PFSK-1 (cell line): ENCODE data around the gene PHPT1.

ENCODE experiments used
- FOXP2 ChIP-seq: optimal IDR thresholded peaks from 2 replicates; pipeline ENCODE3; 2011; ENCODE audit warnings: borderline replicate concordance, control low read depth, inconsistent platforms; ENCODE audit not compliant: insufficient read depth; ENCODE audit errors: extremely low read length, extremely low read depth
- POLR2AphosphoS5 ChIP-seq: IDR thresholded peaks from 2 replicates; pipeline ENCODE4 v1.6.1; 2012; ENCODE audit warnings: low read depth, mild to moderate bottlenecking, control low read depth, low read length, moderate library complexity
- SIN3A ChIP-seq: IDR thresholded peaks from 2 replicates; pipeline ENCODE4 v1.6.1; 2012; ENCODE audit warnings: mild to moderate bottlenecking, low read length, moderate library complexity, borderline replicate concordance; ENCODE audit not compliant: insufficient read depth
- TAF1 ChIP-seq: IDR thresholded peaks from 2 replicates; pipeline ENCODE4 v1.6.1; 2012; ENCODE audit warnings: low read length, control low read depth, borderline replicate concordance; ENCODE audit not compliant: insufficient read depth
- TF ChIP-seq, protein P1 (sequence below), 2 experiments: IDR thresholded peaks; 2 replicates each; pipeline versions ENCODE4 v1.6.1 to v1.8.0; 2011 to 2012; ENCODE audit warnings: low read depth in 2 of 2, low read length in 2 of 2, control low read depth in 1 of 2, inconsistent platforms in 1 of 2, mild to moderate bottlenecking in 1 of 2, moderate library complexity in 1 of 2; ENCODE audit not compliant: insufficient read depth in 1 of 2

The PHPT1 gene

DNA sequence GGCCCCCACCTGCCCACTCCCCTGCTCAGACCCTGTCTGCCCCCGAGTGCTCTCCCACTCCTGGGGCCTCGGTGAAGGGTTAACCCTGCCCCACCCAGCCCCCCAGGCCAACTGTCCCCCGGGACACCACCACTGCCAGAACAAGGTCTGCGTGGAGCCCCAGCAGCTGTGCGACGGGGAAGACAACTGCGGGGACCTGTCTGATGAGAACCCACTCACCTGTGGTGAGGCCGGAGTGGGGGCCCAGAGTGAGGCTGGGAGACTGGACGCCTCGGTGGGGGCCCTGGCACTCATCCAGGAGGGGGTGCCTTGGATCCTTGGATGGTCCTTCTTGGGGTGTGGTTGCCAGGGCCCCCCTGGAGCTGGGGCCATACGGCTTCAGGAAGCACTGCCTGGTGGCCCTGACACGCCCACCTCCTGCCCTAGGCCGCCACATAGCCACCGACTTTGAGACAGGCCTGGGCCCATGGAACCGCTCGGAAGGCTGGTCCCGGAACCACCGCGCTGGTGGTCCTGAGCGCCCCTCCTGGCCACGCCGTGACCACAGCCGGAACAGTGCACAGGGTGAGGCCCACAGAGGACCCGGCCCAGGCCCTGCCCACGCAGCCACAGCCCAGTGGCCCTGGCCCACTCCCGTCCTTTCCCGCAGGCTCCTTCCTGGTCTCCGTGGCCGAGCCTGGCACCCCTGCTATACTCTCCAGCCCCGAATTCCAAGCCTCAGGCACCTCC lies 5.1 kb downstream of the PHPT1 start:
- TF ChIP-seq TAF1 (no peak), SIN3A (no peak), POLR2AphosphoS5 (no peak), FOXP2 (no peak)
- TF ChIP-seq, protein P1, sequence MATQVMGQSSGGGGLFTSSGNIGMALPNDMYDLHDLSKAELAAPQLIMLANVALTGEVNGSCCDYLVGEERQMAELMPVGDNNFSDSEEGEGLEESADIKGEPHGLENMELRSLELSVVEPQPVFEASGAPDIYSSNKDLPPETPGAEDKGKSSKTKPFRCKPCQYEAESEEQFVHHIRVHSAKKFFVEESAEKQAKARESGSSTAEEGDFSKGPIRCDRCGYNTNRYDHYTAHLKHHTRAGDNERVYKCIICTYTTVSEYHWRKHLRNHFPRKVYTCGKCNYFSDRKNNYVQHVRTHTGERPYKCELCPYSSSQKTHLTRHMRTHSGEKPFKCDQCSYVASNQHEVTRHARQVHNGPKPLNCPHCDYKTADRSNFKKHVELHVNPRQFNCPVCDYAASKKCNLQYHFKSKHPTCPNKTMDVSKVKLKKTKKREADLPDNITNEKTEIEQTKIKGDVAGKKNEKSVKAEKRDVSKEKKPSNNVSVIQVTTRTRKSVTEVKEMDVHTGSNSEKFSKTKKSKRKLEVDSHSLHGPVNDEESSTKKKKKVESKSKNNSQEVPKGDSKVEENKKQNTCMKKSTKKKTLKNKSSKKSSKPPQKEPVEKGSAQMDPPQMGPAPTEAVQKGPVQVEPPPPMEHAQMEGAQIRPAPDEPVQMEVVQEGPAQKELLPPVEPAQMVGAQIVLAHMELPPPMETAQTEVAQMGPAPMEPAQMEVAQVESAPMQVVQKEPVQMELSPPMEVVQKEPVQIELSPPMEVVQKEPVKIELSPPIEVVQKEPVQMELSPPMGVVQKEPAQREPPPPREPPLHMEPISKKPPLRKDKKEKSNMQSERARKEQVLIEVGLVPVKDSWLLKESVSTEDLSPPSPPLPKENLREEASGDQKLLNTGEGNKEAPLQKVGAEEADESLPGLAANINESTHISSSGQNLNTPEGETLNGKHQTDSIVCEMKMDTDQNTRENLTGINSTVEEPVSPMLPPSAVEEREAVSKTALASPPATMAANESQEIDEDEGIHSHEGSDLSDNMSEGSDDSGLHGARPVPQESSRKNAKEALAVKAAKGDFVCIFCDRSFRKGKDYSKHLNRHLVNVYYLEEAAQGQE (IDR thresholded peaks at IDR 0.05; ENCODE audit: insufficient read depth in 1 of 2, low read depth in 2 of 2, low read length in 2 of 2), result no peak

DNA sequence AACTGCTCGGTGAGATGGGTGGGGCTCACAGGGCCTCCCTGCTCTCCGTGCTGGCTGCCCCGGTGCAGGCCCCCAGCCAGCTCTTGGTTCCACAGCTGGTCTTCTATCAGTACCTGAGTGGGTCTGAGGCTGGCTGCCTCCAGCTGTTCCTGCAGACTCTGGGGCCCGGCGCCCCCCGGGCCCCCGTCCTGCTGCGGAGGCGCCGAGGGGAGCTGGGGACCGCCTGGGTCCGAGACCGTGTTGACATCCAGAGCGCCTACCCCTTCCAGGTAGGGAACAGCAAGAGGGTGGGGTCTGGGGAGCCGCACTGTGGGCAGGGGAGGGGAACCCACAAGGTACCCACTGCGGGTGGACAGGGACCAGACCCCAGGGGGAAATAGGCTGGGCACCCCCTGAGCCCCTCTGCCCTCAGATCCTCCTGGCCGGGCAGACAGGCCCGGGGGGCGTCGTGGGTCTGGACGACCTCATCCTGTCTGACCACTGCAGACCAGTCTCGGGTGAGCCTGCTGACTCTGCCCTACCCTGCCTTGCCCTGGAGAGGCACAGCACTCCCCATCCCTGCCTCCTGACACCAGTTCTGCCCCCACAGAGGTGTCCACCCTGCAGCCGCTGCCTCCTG lies 5.7 kb downstream of the PHPT1 start:
- TF ChIP-seq, protein P1 (IDR thresholded peaks at IDR 0.05; ENCODE audit: insufficient read depth in 1 of 2, low read depth in 2 of 2, low read length in 2 of 2), result no peak
- no peak for TF ChIP-seq TAF1

DNA sequence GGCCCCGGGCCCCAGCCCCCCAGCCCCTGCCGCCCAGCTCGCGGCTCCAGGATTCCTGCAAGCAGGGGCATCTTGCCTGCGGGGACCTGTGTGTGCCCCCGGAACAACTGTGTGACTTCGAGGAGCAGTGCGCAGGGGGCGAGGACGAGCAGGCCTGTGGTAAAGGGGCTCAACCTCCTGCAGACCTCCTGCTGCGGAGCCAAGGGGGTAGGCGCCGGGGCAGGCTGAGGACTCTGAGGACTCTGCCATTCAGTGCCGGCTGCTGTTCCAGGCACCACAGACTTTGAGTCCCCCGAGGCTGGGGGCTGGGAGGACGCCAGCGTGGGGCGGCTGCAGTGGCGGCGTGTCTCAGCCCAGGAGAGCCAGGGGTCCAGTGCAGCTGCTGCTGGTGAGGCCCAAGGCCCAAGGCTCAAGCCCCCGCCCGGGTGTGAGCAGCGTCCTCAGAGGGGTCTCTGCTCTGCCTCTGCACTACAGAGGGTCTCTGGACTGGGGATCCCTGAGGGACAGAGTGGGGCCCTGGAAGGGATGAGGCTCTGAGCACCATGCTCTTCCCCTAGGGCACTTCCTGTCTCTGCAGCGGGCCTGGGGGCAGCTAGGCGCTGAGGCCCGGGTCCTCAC lies 6.4 kb downstream of the PHPT1 start:
- TF ChIP-seq POLR2AphosphoS5 (no peak), TAF1 (no peak), FOXP2 (no peak), SIN3A (no peak)
- TF ChIP-seq, protein P1 (IDR thresholded peaks at IDR 0.05; ENCODE audit: insufficient read depth in 1 of 2, low read depth in 2 of 2, low read length in 2 of 2), result no peak

DNA sequence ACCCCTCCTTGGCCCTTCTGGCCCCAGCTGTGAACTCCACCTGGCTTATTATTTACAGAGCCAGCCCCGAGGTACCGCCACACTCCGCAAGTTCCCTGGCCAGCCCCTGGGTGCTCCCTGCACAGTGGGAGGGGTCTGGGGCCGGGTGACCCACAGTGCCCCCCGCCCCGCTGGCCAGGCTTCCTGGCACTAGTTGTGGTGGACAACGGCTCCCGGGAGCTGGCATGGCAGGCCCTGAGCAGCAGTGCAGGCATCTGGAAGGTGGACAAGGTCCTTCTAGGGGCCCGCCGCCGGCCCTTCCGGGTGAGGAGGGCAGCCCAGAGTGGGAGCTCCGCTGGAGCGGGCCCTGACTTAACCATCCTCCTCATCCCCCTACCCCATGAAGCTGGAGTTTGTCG lies 6.9 kb downstream of the PHPT1 start:
- TF ChIP-seq POLR2AphosphoS5 (no peak), TAF1 (no peak), FOXP2 (no peak), SIN3A (no peak)
- TF ChIP-seq, protein P1 (IDR thresholded peaks at IDR 0.05; ENCODE audit: insufficient read depth in 1 of 2, low read depth in 2 of 2, low read length in 2 of 2), result no peak
